NOMO-1 treated with DMSO at 0.1 percent for 48 hours (cell line): Measurements from ENCODE around the gene SYTL2.
"Not testable (repeated sequence)": the region's sequence is repeated elsewhere in the genome, so short reads cannot be mapped to it uniquely, and the experiment has no call there.

Source experiments
- DNase-seq: peaks from one replicate; lab custom pipeline; 2025; ENCODE audit not compliant: unreplicated experiment; lab: John Stamatoyannopoulos, UW

SYTL2 gene, protein sequence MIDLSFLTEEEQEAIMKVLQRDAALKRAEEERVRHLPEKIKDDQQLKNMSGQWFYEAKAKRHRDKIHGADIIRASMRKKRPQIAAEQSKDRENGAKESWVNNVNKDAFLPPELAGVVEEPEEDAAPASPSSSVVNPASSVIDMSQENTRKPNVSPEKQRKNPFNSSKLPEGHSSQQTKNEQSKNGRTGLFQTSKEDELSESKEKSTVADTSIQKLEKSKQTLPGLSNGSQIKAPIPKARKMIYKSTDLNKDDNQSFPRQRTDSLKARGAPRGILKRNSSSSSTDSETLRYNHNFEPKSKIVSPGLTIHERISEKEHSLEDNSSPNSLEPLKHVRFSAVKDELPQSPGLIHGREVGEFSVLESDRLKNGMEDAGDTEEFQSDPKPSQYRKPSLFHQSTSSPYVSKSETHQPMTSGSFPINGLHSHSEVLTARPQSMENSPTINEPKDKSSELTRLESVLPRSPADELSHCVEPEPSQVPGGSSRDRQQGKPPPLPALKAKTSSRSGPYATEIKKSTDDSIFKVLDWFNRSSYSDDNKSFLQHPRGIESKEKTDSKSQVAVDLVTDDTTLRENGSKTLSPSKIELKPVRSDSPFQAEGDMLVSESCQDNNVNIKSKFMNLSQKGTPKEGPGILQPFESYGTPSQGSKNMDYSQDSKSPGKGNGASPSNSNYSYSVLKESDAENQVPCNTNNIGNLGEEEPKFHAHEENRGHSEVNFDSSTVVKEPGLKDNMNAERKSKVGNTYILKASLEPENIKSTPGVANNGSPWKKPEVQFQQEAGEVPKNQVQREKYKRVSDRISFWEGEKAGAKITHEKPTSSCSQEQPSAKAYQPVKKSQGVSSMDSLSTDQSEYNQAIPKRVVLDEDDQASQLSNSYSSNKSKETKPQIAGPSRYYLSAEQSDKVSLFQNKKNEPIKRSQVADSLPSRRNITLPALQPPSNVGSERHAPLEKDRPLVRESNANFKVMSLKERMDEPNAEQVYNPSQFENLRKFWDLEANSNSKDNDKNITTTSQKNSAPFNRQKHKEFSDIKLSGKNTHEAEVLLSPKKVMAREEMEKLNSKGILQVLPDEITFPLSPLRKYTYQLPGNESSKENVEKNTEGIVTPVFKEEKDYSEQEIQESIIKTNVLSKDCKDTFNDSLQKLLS (N-terminal part only)

DNA sequence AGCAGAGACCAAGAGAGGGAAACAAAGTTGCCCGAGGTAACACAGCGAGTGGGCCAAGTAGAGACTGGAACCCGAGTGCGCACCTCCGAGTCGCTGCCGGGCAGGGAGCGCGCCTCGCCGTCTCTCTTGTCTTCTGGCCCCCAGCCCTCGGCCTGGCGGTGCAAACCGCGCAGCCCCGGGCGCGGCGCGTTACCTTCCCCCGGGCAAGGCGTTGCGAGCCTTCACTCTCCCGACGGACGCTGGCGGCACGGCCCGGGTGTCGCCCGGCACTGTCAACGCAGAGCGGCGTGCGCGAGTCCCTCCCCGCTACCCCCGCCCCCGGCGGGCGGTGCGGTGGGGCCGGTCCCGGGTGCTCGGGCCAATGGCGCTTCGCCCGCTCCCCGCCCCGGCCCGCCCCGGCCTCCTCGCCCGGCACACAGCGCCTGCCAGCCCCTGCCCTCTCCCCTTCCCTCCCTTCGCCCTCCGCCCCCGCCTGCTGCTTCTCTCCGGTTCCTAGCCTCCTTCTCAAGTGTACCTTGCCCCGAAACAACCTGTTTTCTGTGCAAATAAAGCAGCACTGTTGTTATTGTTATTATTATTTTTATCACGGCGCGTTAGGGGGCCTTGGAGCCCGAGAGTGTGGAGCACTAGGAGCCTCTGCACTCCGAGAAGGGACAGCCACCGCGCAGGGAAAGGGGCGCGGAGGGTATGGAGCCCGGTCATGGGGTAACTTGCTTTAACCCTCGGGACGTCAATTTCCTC lies at the start of gene SYTL2:
SYTL2 (minus strand) TSS at position 271 of the 741 bp plus-strand sequence. CDS start 53,416 bp downstream, outside the sequence.
- DNase-seq, result peak; percentile 39

DNA sequence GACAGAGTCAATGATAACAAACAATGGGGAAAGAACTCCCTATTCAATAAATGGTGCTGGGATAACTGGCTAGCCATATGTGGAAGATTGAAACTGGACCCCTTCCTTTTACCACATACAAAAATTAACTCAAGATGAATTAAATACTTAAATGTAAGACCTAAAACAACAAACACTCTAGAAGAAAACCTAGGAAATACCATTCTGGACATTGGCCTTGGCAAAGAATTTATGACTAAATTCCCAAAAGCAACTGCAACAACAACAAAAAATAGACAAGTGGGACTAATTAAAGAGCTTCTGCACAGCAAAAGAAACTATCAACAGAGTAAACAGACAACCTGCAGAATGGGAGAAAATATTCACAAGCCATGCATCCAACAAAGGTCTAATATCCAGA lies 48.6 kb upstream of the SYTL2 start:
- DNase-seq, result not testable (repeated sequence)

DNA sequence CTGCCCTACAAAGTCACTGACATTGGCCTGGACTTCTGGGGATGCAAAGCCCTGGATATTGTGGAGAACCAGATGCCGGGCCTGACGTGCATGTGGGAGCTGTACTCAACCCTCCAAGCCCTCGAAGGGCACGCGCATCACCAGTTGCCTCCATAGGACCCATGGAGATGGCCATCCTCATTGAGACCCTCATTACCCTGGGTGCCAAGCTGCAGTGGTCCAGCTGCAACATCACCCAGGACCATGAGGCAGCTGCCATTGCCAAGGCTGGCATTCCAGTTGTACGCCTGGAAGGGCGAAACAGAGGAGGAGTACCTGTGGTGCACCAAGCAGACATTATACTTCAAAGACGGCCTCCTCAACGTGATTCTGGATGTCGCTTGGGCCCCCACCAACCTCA lies 46.2 kb upstream of the SYTL2 start:
- DNase-seq, result no peak

DNA sequence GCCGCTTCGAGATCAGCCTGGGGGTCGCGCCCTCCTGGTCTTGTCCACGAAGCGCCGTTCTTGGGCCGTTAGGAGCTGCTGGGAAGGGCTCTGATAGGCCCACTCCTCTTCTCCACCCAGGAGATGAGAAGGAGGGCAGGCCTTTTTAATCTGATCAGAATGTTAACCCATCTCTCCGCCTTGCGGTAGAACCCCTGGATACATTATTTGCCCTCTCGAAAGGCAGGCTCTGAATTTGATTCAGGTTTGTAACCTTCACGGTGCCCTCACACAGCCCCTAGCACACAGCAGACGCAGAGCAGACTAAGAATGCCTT lies 44.4 kb upstream of the SYTL2 start, which contains the start of gene CCDC83:
CCDC83 (plus strand) TSS at position 43 of the 316 bp plus-strand sequence. CDS start 9,741 bp downstream, outside the sequence.
- no peak for DNase-seq

DNA sequence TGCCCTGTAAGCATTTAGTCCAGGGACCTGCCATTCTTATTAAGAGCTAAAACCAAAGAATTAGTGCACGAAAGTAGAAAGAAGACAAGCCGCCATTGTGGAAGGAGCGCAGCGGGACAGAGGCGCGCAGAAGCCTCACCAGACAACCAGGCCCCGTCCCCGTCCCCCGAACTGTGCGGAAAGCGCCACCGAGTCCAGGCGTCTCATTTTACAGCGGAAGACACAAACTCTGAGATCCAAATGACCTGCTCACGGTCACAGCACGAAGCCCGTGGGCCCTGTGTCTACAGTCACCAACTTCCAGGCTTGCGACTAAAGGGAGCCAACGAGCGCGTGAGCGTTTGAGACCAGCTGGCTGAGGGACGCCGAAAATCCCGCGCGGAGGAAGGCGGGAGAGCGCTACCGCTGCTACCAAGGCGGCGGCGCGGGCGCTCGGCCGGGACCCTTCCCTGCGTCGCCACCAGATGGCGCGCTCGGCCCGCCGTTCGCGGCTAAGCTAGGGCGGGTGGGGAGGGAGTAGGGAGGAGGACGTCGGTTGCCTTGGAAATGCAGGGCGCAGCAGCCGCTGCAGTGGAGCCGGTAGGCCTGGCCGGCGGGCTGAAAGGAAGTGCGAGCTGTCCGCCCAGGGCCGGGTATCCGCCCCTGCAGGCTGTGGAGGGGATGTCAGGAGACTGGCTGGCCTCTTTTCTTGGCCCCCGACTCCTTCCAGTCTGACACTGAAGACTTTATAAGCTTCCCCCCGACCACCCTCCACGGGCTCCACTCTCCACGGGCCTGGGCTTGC lies 43.8 kb upstream of the SYTL2 start:
- DNase-seq, result peak; percentile 89

DNA sequence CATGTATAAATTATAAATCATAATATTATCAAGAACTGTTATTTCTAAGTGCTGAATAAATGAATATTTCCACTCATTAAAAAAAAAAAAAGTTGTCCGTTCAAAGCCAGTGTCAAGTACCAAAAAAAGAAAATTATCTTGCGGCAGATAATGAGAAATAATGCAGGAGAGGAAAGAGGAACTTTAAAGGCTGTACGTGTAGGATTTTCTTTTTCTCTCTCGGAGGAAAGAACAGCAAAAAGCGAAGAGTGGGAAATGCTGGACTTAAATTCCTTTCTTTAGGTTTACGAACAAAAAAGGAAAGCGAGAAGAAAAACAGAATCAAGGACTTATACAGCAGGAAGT lies 43.2 kb upstream of the SYTL2 start:
- DNase-seq, result peak; percentile 38

DNA sequence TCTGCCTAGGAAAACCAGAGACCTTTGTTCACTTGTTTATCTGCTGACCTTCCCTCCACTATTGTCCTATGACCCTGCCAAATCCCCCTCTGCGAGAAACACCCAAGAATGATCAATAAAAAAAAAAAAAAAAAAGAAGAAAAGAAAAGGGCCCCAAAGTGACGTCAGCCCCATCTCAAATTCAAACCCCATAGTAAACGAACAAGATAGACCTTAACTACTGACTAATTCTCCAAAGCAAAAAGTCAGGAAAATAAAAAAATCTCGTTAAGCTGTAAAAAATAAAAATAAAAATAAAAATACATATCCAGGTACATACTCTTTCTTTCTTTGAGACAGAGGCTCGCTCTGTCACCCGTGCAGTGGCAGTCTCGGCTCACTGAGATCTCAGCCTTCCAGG lies 42.6 kb upstream of the SYTL2 start:
- DNase-seq, result not testable (repeated sequence)

DNA sequence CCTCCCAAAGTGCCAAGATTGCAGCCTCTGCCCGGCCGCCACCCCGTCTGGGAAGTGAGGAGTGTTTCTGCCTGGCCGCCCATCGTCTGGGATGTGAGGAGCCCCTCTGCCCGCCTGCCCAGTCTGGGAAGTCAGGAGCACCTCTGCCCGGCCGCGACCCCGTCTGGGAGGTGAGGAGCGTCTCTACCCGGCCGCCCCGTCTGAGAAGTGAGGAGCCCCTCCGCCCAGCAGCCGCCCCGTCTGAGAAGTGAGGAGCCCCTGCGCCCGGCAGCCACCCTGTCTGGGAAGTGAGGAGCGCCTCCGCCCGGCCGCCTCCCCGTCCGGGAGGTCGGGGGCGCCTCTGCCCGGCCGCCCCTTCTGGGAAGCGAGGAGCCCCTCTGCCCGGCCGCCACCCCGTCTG lies 41.8 kb upstream of the SYTL2 start:
- not testable (repeated sequence) for DNase-seq

DNA sequence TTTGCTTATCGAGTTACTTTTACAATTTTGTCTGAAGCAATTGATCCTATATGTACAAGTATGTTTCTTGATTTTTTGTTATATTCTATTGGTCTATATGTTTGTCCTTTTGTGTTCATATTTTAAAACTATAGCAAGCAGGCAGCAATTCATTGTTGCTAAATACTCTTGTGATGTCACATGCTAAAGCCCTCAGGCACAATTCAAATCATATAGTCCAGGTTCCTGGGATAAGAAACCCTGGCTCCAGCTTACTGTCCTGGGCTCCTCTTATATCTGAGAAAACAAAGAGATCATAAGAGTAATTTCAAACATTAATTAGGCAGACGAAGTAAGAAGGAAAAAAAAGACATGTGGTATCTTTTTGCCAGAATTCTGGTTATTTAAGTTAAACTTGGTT lies 37.6 kb upstream of the SYTL2 start:
- no peak for DNase-seq

DNA sequence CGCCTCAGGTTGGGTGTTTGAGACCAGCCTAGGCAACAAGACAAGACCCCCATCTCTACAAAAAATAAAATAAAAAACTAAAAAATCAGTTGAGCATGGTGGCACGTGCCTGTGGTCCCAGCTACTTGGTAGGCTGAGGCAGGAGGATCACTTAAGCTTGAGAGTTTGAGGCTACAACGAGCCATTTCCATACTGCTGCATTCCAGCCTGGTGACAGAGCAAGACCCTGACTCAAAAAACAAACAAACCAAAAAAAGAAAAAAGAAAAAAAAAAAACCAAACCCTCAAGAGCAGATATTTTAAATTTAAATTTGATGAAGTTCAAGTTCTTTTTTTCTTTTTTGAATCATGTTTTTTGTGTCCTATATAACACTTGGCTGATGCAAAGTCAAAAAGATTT lies 37.1 kb upstream of the SYTL2 start:
- no peak for DNase-seq

DNA sequence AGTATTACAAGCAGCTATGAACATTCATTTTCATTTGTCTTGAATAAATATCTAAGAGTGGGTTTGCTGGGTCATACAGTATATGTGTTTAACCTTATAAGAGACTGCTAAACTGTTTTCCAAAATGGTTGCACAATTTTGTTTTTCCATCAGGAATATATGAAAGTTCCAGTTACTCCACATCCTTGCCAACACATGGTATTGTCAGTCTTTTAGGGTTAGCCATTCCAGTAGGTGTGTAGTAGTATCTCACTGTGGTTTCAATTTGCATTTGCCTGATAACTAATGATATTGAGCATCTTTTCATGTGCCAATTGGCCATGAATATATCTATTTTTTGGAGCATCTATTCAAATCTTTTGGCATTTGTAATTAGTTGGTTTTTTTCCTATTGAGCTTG lies 36.5 kb upstream of the SYTL2 start:
- no peak for DNase-seq

DNA sequence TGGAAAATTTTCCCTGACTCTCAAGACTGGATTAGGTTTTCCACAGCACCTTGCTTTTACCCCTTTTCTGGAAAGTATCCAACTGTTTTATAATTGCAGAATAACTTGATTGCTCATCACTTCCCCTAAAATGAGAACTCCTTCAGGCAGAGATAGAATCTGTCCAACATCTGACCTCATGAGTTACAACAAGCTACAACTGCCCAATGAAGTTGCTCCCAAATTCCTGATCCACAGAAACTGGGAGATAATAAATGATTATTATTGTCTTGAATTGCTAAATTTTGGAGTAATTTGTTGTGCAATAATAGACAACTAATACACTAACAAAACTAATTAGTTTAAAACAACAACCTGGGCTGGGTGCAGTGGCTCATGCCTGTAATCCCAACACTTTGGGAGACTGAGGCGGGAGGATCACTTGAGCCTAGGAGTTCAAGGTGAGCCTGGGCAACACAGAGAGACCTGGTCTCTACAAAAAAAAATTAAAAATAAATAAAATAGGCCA lies 34.2 kb upstream of the SYTL2 start:
- DNase-seq, result no peak

DNA sequence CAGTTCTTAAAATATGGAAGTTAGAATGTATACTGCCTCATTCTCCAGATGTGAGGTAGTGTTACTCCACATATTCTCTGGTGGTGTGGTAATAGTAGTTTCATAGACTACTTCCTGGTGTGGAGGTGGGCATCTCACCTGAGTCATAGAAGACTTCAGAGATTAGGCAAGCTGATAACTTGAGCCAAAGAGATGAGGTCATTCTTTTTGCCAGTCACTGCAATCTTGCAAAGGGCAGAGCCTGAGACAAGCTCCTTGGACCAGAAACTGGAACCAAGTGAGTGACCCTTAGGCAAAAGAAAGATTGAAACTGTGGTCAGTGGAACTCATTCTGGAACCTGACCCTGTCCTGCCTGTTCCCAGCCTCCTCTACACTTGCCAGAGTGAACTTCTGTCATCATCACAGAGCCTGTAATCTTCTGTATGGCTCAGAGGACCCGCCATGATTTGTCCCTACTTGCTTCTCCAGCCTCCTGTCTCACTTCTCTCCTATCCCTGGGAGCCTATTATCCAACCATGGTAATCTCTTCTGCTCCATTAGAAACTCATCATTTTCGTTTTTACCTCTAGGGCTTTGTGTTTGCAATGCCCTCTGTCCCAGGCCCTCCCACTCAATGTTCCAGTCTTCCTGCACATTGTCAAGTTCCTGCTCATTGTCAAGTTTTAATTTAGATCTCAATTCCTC lies 33.6 kb upstream of the SYTL2 start:
- no peak for DNase-seq

DNA sequence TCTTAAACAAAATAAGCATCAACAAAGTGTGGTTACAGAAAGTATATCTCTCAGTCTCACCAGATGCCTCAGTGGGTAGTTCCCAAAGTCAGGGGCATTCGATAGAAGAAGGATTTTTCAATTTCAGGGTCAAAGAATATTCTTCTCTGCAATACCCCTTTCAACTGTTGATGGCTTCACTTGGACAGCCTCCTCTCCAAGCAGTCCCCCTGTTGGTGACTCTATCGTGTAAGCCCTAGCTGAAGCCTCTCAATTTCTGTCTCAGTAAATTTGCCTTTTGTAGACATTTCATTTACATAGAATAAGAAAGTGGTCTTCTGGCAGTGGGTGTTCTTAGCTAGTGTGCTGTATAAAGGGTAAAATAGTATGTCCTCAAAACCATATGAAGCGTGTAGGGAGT lies 33.0 kb upstream of the SYTL2 start:
- DNase-seq, result no peak

DNA sequence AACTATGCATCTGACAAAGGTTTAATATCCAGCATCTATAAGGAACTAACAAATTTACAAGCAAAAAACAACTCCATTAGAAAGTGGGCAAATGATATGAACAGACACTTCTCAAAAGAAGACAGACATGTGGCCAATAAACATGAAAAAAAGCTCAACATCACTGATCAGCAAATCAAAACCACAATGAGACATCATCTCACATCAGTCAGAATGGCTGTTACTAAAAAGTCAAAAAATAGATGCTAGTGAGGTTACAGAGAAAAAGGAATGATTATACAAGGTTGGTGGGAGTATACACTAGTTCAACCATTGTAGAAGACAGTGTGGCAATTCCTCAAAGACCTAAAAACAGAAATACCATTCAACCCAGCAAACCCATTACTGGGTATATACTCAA lies 30.0 kb upstream of the SYTL2 start:
- not testable (repeated sequence) for DNase-seq

DNA sequence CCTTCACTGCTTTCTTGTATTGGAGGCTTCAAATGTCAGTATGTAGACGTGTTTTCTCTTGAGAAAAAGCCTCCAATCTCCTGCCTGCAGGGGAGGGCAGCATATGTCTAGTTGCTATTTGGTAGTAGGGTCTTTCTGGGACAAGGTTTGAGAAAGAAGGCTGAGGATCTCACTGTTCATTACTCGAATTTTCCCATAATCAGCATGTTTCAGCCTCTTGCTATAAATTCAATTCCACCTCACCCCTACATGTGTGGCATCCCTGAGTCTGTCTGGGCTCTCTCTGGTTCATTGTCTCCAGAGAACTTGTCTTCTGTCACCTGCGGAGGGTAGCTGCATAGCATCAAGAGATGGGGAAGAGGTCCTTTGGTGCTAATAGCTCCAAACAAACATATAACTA lies 24.8 kb upstream of the SYTL2 start:
- DNase-seq, result no peak

DNA sequence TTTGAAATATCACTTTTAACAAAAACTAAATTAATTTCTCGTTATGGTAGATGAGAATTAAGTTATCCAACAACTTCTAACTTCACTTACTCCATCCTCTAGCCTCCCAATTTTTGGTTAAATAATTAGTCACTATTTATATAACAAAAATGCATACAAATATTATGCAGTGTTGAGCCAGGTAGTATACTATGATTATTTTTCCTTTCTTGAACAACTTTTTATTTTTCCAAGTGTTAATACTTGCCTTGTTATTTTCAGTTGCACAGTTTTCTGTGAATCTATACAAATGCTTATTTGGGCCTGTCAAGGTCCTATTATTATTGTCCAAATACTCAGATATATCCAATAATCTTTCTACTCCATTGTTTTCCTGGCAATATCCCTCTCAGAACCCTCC lies 24.3 kb upstream of the SYTL2 start:
- DNase-seq, result no peak

DNA sequence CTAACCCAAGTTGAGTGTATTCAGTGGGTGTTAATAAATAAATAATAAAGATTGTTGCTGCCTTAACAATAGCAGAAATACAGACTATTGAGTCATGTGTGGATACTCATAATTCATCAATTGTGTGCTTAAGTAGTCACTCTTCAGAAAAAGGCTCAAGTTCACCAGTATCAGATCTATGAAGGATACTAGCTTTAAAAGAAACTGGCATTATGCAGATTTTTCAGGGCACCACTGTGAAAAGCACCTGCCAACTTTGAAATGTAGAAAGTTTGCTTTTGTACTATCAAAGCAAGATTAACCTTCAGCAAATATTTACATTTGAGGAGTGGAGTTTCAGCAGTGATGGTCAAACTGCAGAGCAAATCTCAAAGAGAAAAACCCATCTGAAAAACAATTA lies 20.1 kb upstream of the SYTL2 start:
- no peak for DNase-seq

DNA sequence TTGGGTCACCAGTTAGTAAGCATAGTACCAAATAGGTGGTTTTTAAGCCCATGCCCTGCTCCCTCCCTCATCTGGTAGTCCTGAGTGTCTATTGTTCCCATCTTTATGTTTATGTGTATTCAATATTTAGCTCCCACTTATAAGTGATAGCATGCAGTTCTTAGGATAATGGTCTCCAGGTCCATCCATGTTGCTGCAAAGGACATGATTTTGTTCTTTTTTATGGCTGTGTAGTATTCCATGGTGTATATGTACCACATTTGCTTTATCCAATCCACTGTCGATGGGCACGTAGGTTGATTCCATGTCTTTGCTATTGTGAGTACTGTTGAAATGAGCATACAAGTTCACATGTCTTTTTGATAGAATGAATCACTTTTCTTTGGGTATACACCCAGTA lies 18.2 kb upstream of the SYTL2 start:
- no peak for DNase-seq

DNA sequence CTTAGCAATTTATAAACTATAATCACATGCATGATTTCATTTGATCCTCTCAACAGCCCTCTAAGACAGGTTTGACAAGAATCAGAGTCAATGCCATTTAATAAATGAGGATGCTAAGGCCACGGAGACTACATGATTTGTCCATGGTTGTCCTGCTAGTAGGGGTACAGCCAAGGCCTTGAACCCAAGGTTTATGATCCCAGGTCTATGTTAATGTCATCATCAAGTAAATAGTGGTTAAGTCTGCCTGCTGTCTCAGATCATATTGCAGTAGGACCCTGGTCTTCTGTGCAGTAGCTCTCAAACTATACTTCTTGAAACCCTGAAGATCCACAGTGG lies 17.7 kb upstream of the SYTL2 start:
- no peak for DNase-seq
